ENCODE results near the gene ZNF112. TPM values are rescaled to one million over a fixed set of nuclear protein-coding genes. Genes with fewer than 3 reads are reported as not detected.

ZNF112 gene
- total RNA-seq, 1 experiment from 2014 or later, result 5.4 TPM

- BruUV-seq (replicated peaks), result no TSS peak
- CTCF ChIA-PET, result interaction anchor here (0.7 to 1.3 kb wide), 2 partner anchors 17 to 23 kb away, joined by 3 read pairs; no protein-coding TSS in a partner anchor
- TF ChIP-seq, protein P1, sequence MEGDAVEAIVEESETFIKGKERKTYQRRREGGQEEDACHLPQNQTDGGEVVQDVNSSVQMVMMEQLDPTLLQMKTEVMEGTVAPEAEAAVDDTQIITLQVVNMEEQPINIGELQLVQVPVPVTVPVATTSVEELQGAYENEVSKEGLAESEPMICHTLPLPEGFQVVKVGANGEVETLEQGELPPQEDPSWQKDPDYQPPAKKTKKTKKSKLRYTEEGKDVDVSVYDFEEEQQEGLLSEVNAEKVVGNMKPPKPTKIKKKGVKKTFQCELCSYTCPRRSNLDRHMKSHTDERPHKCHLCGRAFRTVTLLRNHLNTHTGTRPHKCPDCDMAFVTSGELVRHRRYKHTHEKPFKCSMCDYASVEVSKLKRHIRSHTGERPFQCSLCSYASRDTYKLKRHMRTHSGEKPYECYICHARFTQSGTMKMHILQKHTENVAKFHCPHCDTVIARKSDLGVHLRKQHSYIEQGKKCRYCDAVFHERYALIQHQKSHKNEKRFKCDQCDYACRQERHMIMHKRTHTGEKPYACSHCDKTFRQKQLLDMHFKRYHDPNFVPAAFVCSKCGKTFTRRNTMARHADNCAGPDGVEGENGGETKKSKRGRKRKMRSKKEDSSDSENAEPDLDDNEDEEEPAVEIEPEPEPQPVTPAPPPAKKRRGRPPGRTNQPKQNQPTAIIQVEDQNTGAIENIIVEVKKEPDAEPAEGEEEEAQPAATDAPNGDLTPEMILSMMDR (IDR thresholded peaks at IDR 0.05; ENCODE audit: unreplicated experiment), result no peak
- Mint-ChIP-seq H3K27ac (ENCODE audit: low read depth, unreplicated experiment) (no peak overlapping the region), H3K9me3 (ENCODE audit: unreplicated experiment) (peaks cover 12% of the 10 kb centered on the region), H3K27me3 (ENCODE audit: insufficient read depth, unreplicated experiment) (no peaks in the 10 kb centered on the region), H3K4me1 (ENCODE audit: insufficient read depth, unreplicated experiment) (no peaks in the 10 kb centered on the region), H3K4me3 (ENCODE audit: unreplicated experiment) (no peak overlapping the region), H3K36me3 (ENCODE audit: insufficient read depth, unreplicated experiment) (peaks cover 6% of the 10 kb centered on the region)
- intact Hi-C loops (cut with micrococcal nuclease), result no loop called here
- POLR2A ChIA-PET, result interaction anchor here (0.6 kb wide), 1 partner anchor 329 kb away, joined by 3 read pairs; no protein-coding TSS in a partner anchor
- DNase-seq (ENCODE audit: unreplicated experiment), result no peak
Measured at GRCh38 chr19:44284968-44285367, 71.5 kb downstream of the ZNF112 start.

DNA sequence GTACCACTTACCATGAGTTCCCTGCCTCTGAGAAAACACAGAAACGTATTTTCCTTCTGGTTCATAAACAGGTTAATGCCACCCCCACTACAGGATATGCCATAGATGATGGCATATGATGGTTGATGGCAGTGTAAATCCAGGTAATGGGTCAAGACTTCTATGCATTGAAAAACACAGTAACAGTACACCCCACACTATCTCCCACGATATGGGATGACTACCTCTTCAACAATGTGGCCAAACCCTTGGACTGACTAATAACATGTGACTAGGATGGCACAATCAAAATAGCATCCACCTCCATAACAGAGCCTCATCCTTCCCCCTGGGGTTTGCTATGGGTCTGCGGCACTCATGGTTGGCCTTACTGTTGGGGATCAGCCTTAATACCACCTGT, 73.6 kb downstream of the ZNF112 start:
- intact Hi-C loops (cut with micrococcal nuclease), result no loop called here
- ChIA-PET CTCF (interaction anchor here (0.6 kb wide), 1 partner anchor 151 kb away, joined by 3 read pairs; no protein-coding TSS in a partner anchor), POLR2A (no interaction called here)
- H3K9me3 Mint-ChIP-seq (ENCODE audit: unreplicated experiment), result peaks cover 17% of the 10 kb centered on the region
- no TSS peak for BruUV-seq (replicated peaks)
- no peaks in the 10 kb centered on the region for H3K27me3 Mint-ChIP-seq (ENCODE audit: insufficient read depth, unreplicated experiment)
- no peaks in the 10 kb centered on the region for H3K4me1 Mint-ChIP-seq (ENCODE audit: insufficient read depth, unreplicated experiment)
- H3K36me3 Mint-ChIP-seq (ENCODE audit: insufficient read depth, unreplicated experiment), result no peaks in the 10 kb centered on the region
- TF ChIP-seq, protein P1 (IDR thresholded peaks at IDR 0.05; ENCODE audit: unreplicated experiment), result no peak
- no peak overlapping the region for H3K4me3 Mint-ChIP-seq (ENCODE audit: unreplicated experiment)
- no peak overlapping the region for H3K27ac Mint-ChIP-seq (ENCODE audit: low read depth, unreplicated experiment)
- no peak for DNase-seq (ENCODE audit: unreplicated experiment)

DNA sequence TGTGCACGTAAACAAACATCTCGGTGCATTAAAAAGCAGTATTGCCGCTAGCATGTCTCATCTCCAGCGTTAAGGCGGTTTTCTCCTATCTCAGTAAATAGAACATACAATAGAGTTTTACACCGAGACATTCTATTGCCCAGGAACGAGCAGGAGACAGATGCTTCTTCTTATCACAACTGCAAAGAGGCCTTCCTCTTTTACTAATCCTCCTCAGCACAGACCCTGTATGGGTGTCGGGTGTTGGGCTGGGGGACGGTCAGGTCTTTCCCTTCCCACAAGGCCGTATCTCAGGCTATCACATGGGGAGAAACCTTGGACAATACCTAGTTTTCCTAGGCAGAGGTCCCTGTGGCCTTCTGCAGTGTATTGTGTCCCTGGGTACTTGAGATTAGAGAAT, 75.6 kb downstream of the ZNF112 start:
- DNase-seq (ENCODE audit: unreplicated experiment), result no peak
- intact Hi-C loops (cut with micrococcal nuclease), result no loop called here
- CTCF ChIA-PET, result no interaction called here
- Mint-ChIP-seq H3K27me3 (ENCODE audit: insufficient read depth, unreplicated experiment) (no peaks in the 10 kb centered on the region), H3K27ac (ENCODE audit: low read depth, unreplicated experiment) (no peak overlapping the region), H3K4me3 (ENCODE audit: unreplicated experiment) (no peak overlapping the region), H3K36me3 (ENCODE audit: insufficient read depth, unreplicated experiment) (no peaks in the 10 kb centered on the region), H3K9me3 (ENCODE audit: unreplicated experiment) (peaks cover 23% of the 10 kb centered on the region), H3K4me1 (ENCODE audit: insufficient read depth, unreplicated experiment) (no peaks in the 10 kb centered on the region)
- POLR2A ChIA-PET, result no interaction called here
- TF ChIP-seq, protein P1 (IDR thresholded peaks at IDR 0.05; ENCODE audit: unreplicated experiment), result no peak
- BruUV-seq (replicated peaks), result no TSS peak

GRCh38 chr19:44278181-44278690, 78.2 kb downstream of the ZNF112 start:
- TF ChIP-seq, protein P1 (IDR thresholded peaks at IDR 0.05; ENCODE audit: unreplicated experiment), result no peak
- ChIA-PET CTCF (interaction anchor here (0.6 kb wide), 1 partner anchor 40 kb away, joined by 3 read pairs; no protein-coding TSS in a partner anchor), POLR2A (no interaction called here)
- Mint-ChIP-seq H3K9me3 (ENCODE audit: unreplicated experiment) (peaks cover 36% of the 10 kb centered on the region), H3K27me3 (ENCODE audit: insufficient read depth, unreplicated experiment) (no peaks in the 10 kb centered on the region), H3K27ac (ENCODE audit: low read depth, unreplicated experiment) (no peak overlapping the region), H3K4me3 (ENCODE audit: unreplicated experiment) (no peak overlapping the region), H3K4me1 (ENCODE audit: insufficient read depth, unreplicated experiment) (no peaks in the 10 kb centered on the region), H3K36me3 (ENCODE audit: insufficient read depth, unreplicated experiment) (no peaks in the 10 kb centered on the region)
- no TSS peak for BruUV-seq (replicated peaks)
- no peak for DNase-seq (ENCODE audit: unreplicated experiment)
- intact Hi-C loops (cut with micrococcal nuclease), result no loop called here
